Ovary (tissue), 3 donors: ENCODE data around the gene C10orf88.

Source experiments
- EP300 ChIP-seq: sonication (generic); formaldehyde crosslinking; IDR thresholded peaks from one replicate; pipeline ENCODE4 v1.6.1; 2017; ENCODE audit warnings: antibody characterized with exemption
- POLR2A ChIP-seq: fragments of 450-650 bp; IDR thresholded peaks from one replicate; pipeline ENCODE4 v1.6.1; 2017; ENCODE audit warnings: antibody characterized with exemption, mild to moderate bottlenecking, moderate library complexity
- TF ChIP-seq, protein P1 (sequence below), 3 donors: fragments of 450-650 bp in 2 of 3; fragments of 200-600 bp in 1 of 3; IDR thresholded peaks; one replicate each; pipeline versions ENCODE4 v1.5.1 to v1.8.0; 2016 to 2022; ENCODE audit warnings: antibody characterized with exemption in 3 of 3, mild to moderate bottlenecking in 1 of 3
- donor health status: DM: no; HTN: no; CAD: no.

DNA sequence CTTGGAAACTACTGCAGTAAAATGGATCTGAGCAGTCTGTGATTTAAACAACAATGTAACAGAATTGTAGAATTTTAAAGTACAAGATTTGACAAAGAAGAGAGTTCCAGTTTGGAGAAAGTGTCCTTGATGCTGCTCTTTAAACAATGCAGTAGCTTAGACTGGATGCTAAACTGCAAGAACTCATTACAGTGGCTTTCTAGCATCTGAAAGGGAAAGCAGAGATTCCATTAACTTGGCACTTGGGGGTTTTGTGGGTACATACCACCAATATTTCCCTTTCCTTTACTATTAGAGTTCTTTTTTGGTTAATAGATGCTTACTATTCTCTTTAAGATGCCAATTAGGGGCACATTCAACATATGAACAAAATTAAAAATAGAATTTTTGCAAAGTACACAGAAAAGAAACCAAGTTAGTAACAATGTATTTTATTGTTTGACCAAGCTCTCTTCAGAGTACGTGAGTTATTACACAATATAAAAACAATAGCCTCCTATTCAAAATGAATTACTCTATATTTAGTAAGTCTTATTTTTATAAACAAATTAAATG is 38.1 kb upstream of the C10orf88 start:
- TF ChIP-seq, protein P1, sequence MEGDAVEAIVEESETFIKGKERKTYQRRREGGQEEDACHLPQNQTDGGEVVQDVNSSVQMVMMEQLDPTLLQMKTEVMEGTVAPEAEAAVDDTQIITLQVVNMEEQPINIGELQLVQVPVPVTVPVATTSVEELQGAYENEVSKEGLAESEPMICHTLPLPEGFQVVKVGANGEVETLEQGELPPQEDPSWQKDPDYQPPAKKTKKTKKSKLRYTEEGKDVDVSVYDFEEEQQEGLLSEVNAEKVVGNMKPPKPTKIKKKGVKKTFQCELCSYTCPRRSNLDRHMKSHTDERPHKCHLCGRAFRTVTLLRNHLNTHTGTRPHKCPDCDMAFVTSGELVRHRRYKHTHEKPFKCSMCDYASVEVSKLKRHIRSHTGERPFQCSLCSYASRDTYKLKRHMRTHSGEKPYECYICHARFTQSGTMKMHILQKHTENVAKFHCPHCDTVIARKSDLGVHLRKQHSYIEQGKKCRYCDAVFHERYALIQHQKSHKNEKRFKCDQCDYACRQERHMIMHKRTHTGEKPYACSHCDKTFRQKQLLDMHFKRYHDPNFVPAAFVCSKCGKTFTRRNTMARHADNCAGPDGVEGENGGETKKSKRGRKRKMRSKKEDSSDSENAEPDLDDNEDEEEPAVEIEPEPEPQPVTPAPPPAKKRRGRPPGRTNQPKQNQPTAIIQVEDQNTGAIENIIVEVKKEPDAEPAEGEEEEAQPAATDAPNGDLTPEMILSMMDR (IDR thresholded peaks at IDR 0.05), result no peak
- TF ChIP-seq POLR2A, result no peak
- TF ChIP-seq EP300, result no peak
